WTC11 (cell line): ENCODE data around the gene RFTN1.

ENCODE experiments used
- MYBL2 ChIP-seq: sonication (generic); formaldehyde crosslinking; IDR thresholded peaks from 2 replicates; pipeline ENCODE4 v1.8.1; 2023; ENCODE audit warnings: mild to moderate bottlenecking, moderate library complexity, missing genetic modification reagents
- ZNF263 ChIP-seq: sonication (generic); formaldehyde crosslinking; IDR thresholded peaks from 2 replicates; pipeline ENCODE4 v1.8.1; 2022; ENCODE audit warnings: low read depth, mild to moderate bottlenecking, moderate library complexity, missing genetic modification reagents

- TF ChIP-seq MYBL2 (CRISPR knock-in tag) (no peak), ZNF263 (CRISPR knock-in tag) (no peak)
Observed at GRCh38 chr3:16559653-16560365, 46.3 kb upstream of the RFTN1 start.
